Sigmoid colon (tissue), 7 donors: ENCODE measurements around the gene TOPORS. TPM values are rescaled to one million over a fixed set of nuclear protein-coding genes. Genes with fewer than 3 reads are reported as not detected.
"Not testable (repeated sequence)": the region's sequence is repeated elsewhere in the genome, so short reads cannot be mapped to it uniquely, and the experiment has no call there.

Experiments used
- DNase-seq: peaks from one replicate; pipeline ENCODE4 v3.0.0-alpha.2; 2019
- H3K27ac ChIP-seq, 4 donors: fragments of 200-600 bp; sonication (generic); one replicate each; pipeline ENCODE4 v1.5.1; 2016 to 2019; ENCODE audit warnings: mild to moderate bottlenecking in 1 of 4
- H3K27me3 ChIP-seq, 3 donors: fragments of 200-600 bp; sonication (generic); one replicate each; pipeline ENCODE4 v1.5.1; 2019; ENCODE audit warnings: mild to moderate bottlenecking in 1 of 3
- H3K36me3 ChIP-seq, 4 donors: fragments of 200-600 bp; sonication (generic); one replicate each; pipeline ENCODE4 v1.5.1; 2016 to 2019
- H3K4me1 ChIP-seq, 4 donors: fragments of 200-600 bp; sonication (generic); one replicate each; pipeline ENCODE4 v1.5.1; 2017 to 2019
- H3K4me3 ChIP-seq, 4 donors: fragments of 200-600 bp; sonication (generic); one replicate each; pipeline ENCODE4 v1.5.1; 2017 to 2019; ENCODE audit warnings: mild to moderate bottlenecking in 2 of 4, moderate library complexity in 1 of 4
- H3K9me3 ChIP-seq, 4 donors: fragments of 200-600 bp in 3 of 4; sonication (generic) in 3 of 4; one replicate each; pipeline versions ENCODE4 v1.5.1 to v1.6.1; 2013 to 2019
- CTCF ChIP-seq, 4 experiments: fragments of 450-650 bp in 3 of 4; fragments of 200-600 bp in 1 of 4; IDR thresholded peaks; one replicate each; pipeline ENCODE4 v1.5.1; 2016 to 2019; ENCODE audit warnings: antibody characterized with exemption in 4 of 4, mild to moderate bottlenecking in 3 of 4, moderate library complexity in 2 of 4
- EP300 ChIP-seq, 4 donors: sonication (generic); formaldehyde crosslinking; IDR thresholded peaks; one replicate each; pipeline ENCODE4 v1.6.1; 2017; ENCODE audit warnings: antibody characterized with exemption in 4 of 4
- POLR2A ChIP-seq, 2 donors: fragments of 450-650 bp; IDR thresholded peaks; one replicate each; pipeline ENCODE4 v1.6.1; 2016; ENCODE audit warnings: antibody characterized with exemption in 2 of 2, mild to moderate bottlenecking in 2 of 2, moderate library complexity in 2 of 2
- POLR2AphosphoS5 ChIP-seq, 4 donors: sonication (generic); formaldehyde crosslinking; IDR thresholded peaks; one replicate each; pipeline ENCODE4 v1.6.1; 2017; ENCODE audit warnings: antibody characterized with exemption in 4 of 4
- WGBS, 2 donors: extraction: QIAGEN DNeasy Blood & Tissue Kit; methylation state at CpG; one replicate each; pipeline ENCODE4 v1.1.7; 2013; 5-methylcytosine and 5-hydroxymethylcytosine counted together
- intact Hi-C: fragments of 100-400 bp; cut with DNase I; formaldehyde crosslinking; loops from one replicate; pipeline ENCODE4 v1.15.1; 2023
- polyA plus RNA-seq, 3 donors: library from polyadenylated mRNA; stranded (reverse); fragments of 200-250 nt; gene quantifications; one replicate each; pipeline ENCODE4 v1.2.3, GENCODE V29; 2013
- total RNA-seq, 4 donors: library from RNA; depleted of rRNA; stranded (reverse); fragments of >200 nt; gene quantifications; one replicate each; pipeline ENCODE4 v1.1.0, GENCODE V29; 2016
- donor health status: healthy with polysubstance abuse.
- donor health status: Bipolar disorder and iron deficiency.
- donor health status: healthy.

Gene TOPORS
- total and polyA plus RNA-seq, 7 donors = 7.7 to 27.5 (median 23.5) TPM

GRCh38 chr9:32554107-32554506, 1.7 kb upstream of the TOPORS start:
- intact Hi-C loops = no loop called here
- H3K4me3 ChIP-seq = no peak overlapping the region
- WGBS, 2 donors = 85 to 86% methylated on average over 2 of the region's 2 CpGs
- H3K27ac ChIP-seq = no peak overlapping the region
- H3K4me1 ChIP-seq = peaks cover 0 to 23% (median 19%) of the 10 kb centered on the region in 4 donors
- H3K36me3 ChIP-seq = no peaks in the 10 kb centered on the region
- H3K9me3 ChIP-seq = no peaks in the 10 kb centered on the region
- H3K27me3 ChIP-seq = no peaks in the 10 kb centered on the region
- DNase-seq = no peak
- TF ChIP-seq EP300 (IDR thresholded peaks at IDR 0.05) (no peak), POLR2A (IDR thresholded peaks at IDR 0.05) (no peak), POLR2AphosphoS5 (IDR thresholded peaks at IDR 0.05) (no peak), CTCF (IDR thresholded peaks at IDR 0.05) (no peak)

- no peak for TF ChIP-seq POLR2AphosphoS5 (IDR thresholded peaks at IDR 0.05)
- TF ChIP-seq CTCF (IDR thresholded peaks at IDR 0.05) = no peak
- peak in 1 of 2 donors; percentile 3 for TF ChIP-seq POLR2A (IDR thresholded peaks at IDR 0.05)
- TF ChIP-seq EP300 (IDR thresholded peaks at IDR 0.05) = no peak
- no peaks in the 10 kb centered on the region for H3K36me3 ChIP-seq
- intact Hi-C loops = loop anchor here (2.0 kb wide), 2 partner anchors 21 to 25 kb away; partner anchors contain the start of genes NDUFB6 and RIGI
- H3K4me1 ChIP-seq = peaks cover 0 to 32% (median 25%) of the 10 kb centered on the region in 4 donors
- H3K27me3 ChIP-seq = no peaks in the 10 kb centered on the region
- H3K27ac ChIP-seq = peak overlapping the region; percentile 89 to 99 (median 94)
- H3K9me3 ChIP-seq = no peaks in the 10 kb centered on the region
- peak; percentile 70 for DNase-seq
- 1% methylated on average over 36 of the region's 36 CpGs for WGBS, 2 donors
- H3K4me3 ChIP-seq = peak overlapping the region; percentile 62 to 93 (median 84)
These were observed 922 bp downstream of the TOPORS start for GRCh38 chr9:32551276-32552051.

- DNase-seq = peak; percentile 97
- Histone ChIP-seq H3K27me3 (no peaks in the 10 kb centered on the region), H3K9me3 (no peaks in the 10 kb centered on the region), H3K27ac (peak overlapping the region; percentile 89 to 99 (median 94)), H3K4me1 (peaks cover 0 to 32% (median 25%) of the 10 kb centered on the region in 4 donors), H3K36me3 (no peaks in the 10 kb centered on the region), H3K4me3 (peak overlapping the region; percentile 62 to 93 (median 84))
- TF ChIP-seq EP300 (IDR thresholded peaks at IDR 0.05) (peak in 2 of 4 donors; percentile 20 to 46), POLR2A (IDR thresholded peaks at IDR 0.05) (peak; percentile 25 to 29), CTCF (IDR thresholded peaks at IDR 0.05) (no peak), POLR2AphosphoS5 (IDR thresholded peaks at IDR 0.05) (peak; percentile 63 to 88 (median 79))
- WGBS, 2 donors = 0% methylated on average over 75 of the region's 75 CpGs
- intact Hi-C loops = loop anchor here (2.0 kb wide), 2 partner anchors 22 to 24 kb away; partner anchors contain the start of genes NDUFB6 and RIGI
These were observed 1.7 kb downstream of the TOPORS start for GRCh38 chr9:32550562-32551275.

- TF ChIP-seq POLR2A (IDR thresholded peaks at IDR 0.05) (no peak), EP300 (IDR thresholded peaks at IDR 0.05) (no peak), CTCF (IDR thresholded peaks at IDR 0.05) (no peak), POLR2AphosphoS5 (IDR thresholded peaks at IDR 0.05) (no peak)
- intact Hi-C loops = loop anchor here (2.0 kb wide), 2 partner anchors 23 kb away; partner anchors contain the start of genes NDUFB6 and RIGI
- Histone ChIP-seq H3K27me3 (no peaks in the 10 kb centered on the region), H3K4me1 (peaks cover 0 to 32% (median 27%) of the 10 kb centered on the region in 4 donors), H3K9me3 (no peaks in the 10 kb centered on the region), H3K27ac (peak overlapping the region; percentile 89 to 99 (median 94)), H3K4me3 (peak overlapping the region; percentile 62 to 93 (median 84)), H3K36me3 (no peaks in the 10 kb centered on the region)
- DNase-seq = no peak
- WGBS, 2 donors = 2 to 5% methylated on average over 10 of the region's 10 CpGs
These were observed 2.2 kb downstream of the TOPORS start for GRCh38 chr9:32550150-32550561.

- H3K27ac ChIP-seq, H3K9me3 ChIP-seq, H3K4me3 ChIP-seq, H3K27me3 ChIP-seq, DNase-seq, intact Hi-C loops, H3K36me3 ChIP-seq: not testable (repeated sequence)
- peaks cover 0 to 33% (median 27%) of the 10 kb centered on the region in 4 donors for H3K4me1 ChIP-seq
- WGBS, 2 donors = 97 to 98% methylated on average over 20 of the region's 20 CpGs
These were observed 4.2 kb downstream of the TOPORS start for GRCh38 chr9:32548213-32548612.
